Mucosa of descending colon (tissue), 3 donors: ENCODE data around the gene MMP10. TPM values are rescaled to one million over a fixed set of nuclear protein-coding genes. Genes with fewer than 3 reads are reported as not detected.
"Not testable (repeated sequence)": the region's sequence is repeated elsewhere in the genome, so short reads cannot be mapped to it uniquely, and the experiment has no call there.

Source experiments
- ATAC-seq: fragments of 200-7000 bp; cut with Tn5 transposase; one replicate; pipeline ENCODE4 v1.9.1; 2020; ENCODE audit warnings: mild to moderate bottlenecking, moderate library complexity
- DNase-seq, 3 donors: peaks; one replicate each; pipeline ENCODE4 v3.0.0-alpha.2; 2020
- H3K36me3 ChIP-seq: fragments of 200-600 bp; one replicate; pipeline ENCODE4 v1.8.0; 2021; ENCODE audit warnings: low read depth, mild to moderate bottlenecking
- H3K4me1 ChIP-seq: fragments of 200-600 bp; one replicate; pipeline ENCODE4 v1.8.0; 2021; ENCODE audit warnings: low read depth, mild to moderate bottlenecking
- H3K4me3 ChIP-seq: fragments of 200-600 bp; one replicate; pipeline ENCODE4 v1.8.0; 2021; ENCODE audit warnings: mild to moderate bottlenecking
- H3K9me3 ChIP-seq: fragments of 200-600 bp; one replicate; pipeline ENCODE4 v1.8.0; 2021; ENCODE audit warnings: mild to moderate bottlenecking
- CTCF ChIP-seq: fragments of 200-600 bp; IDR thresholded peaks from one replicate; pipeline ENCODE4 v1.8.0; 2022; ENCODE audit warnings: antibody characterized with exemption, mild to moderate bottlenecking
- intact Hi-C, 2 donors: fragments of 100-400 bp; cut with DNase I in 1 of 2; cut with micrococcal nuclease in 1 of 2; formaldehyde crosslinking; loops; one replicate each; pipeline versions ENCODE4 v1.11.0 to v1.11.1; 2022; cut with DNase I, micrococcal nuclease
- total RNA-seq, 3 donors: library from RNA; stranded (reverse); fragmentation: NEBNext Ultra II Directional in 2 of 3; extraction: Animal tissue kit (Norgen Biotek cat#: 25700) in 2 of 3; gene quantifications; one replicate each; pipeline versions ENCODE4 v1.2.1 to v1.2.4, GENCODE V29; 2021 to 2023
- donor health status: DM: no; HTN: no; CAD: no; lungs with moderate emphysema.
- donor health status: DM: no; HTN: no; CAD: no.
- donor health status: DM: no; HTN: yes; CAD: no.

Gene MMP10
- total RNA-seq, 3 donors from 2014 or later: 0.16 TPM; not detected in 2

GRCh38 chr11:102757823-102758549 is 22.4 kb downstream of the MMP10 start:
- Histone ChIP-seq H3K4me1 (no peaks in the 10 kb centered on the region), H3K9me3 (no peaks in the 10 kb centered on the region), H3K36me3 (no peaks in the 10 kb centered on the region), H3K4me3 (no peak overlapping the region)
- DNase-seq (no peak), ATAC-seq (peak; percentile 48)
- intact Hi-C loops: no loop called here
- TF ChIP-seq CTCF: no peak

GRCh38 chr11:102753267-102753666 is 27.2 kb downstream of the MMP10 start:
- DNase-seq: no peak
- Histone ChIP-seq H3K9me3 (no peaks in the 10 kb centered on the region), H3K4me3 (no peak overlapping the region), H3K4me1 (no peaks in the 10 kb centered on the region), H3K36me3 (no peaks in the 10 kb centered on the region)
- intact Hi-C loops: no loop called here
- no peak for ATAC-seq
- no peak for TF ChIP-seq CTCF

GRCh38 chr11:102751673-102752072 is 28.8 kb downstream of the MMP10 start:
- no peak for ATAC-seq

GRCh38 chr11:102749101-102749722 is 31.2 kb downstream of the MMP10 start:
- intact Hi-C loops: no loop called here
- no peak overlapping the region for H3K4me3 ChIP-seq
- ATAC-seq (no peak), DNase-seq (no peak)
- H3K4me1 ChIP-seq: no peaks in the 10 kb centered on the region
- no peaks in the 10 kb centered on the region for H3K36me3 ChIP-seq
- no peaks in the 10 kb centered on the region for H3K9me3 ChIP-seq
- TF ChIP-seq CTCF: no peak

More at GRCh38 chr11:102751673-102752072, 28.8 kb downstream of the MMP10 start:
- DNase-seq: no peak
- TF ChIP-seq CTCF: no peak
- Histone ChIP-seq H3K9me3 (no peaks in the 10 kb centered on the region), H3K4me1 (no peaks in the 10 kb centered on the region), H3K4me3 (no peak overlapping the region), H3K36me3 (no peaks in the 10 kb centered on the region)
- intact Hi-C loops: no loop called here

GRCh38 chr11:102746746-102747578 is 33.5 kb downstream of the MMP10 start:
- intact Hi-C loops, H3K4me3 ChIP-seq, H3K9me3 ChIP-seq, H3K4me1 ChIP-seq, ATAC-seq, H3K36me3 ChIP-seq: not testable (repeated sequence)
- DNase-seq: peak in 1 of 3 donors; percentile 37

GRCh38 chr11:102734650-102735049 is 45.8 kb downstream of the MMP10 start:
- Histone ChIP-seq H3K36me3 (no peaks in the 10 kb centered on the region), H3K4me1 (no peaks in the 10 kb centered on the region), H3K4me3 (no peak overlapping the region), H3K9me3 (no peaks in the 10 kb centered on the region)
- ATAC-seq (no peak), DNase-seq (no peak)
- TF ChIP-seq CTCF: no peak
- intact Hi-C loops: no loop called here
